ENCODE results near the gene KHDRBS1. TPM values are rescaled to one million over a fixed set of nuclear protein-coding genes. Genes with fewer than 3 reads are reported as not detected.
"Not testable (repeated sequence)": the region's sequence is repeated elsewhere in the genome, so short reads cannot be mapped to it uniquely, and the experiment has no call there.

The KHDRBS1 gene
- total RNA-seq, 1 experiment from 2014 or later: 123 TPM

DNA sequence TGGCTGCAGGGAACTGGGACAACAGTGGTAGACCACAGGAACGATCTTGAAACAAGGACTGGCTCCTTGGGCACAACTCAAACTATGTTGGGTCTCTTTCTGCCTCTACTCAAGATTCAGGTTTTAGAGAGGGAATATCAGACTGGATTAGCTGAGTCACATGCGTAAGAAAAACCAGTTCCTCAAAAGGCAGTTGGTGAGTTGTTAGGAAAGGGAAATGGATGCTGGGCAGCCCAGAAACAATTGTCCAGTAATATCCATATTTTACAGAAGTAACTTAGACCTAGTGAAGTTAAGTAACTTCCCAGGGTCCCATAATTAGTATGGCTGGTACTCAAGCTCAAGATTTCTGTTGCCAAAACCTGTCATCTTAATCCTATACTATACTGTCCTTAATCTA, 32.1 kb downstream of the KHDRBS1 start:
- no peak overlapping the region for H3K4me3 ChIP-seq
- no peaks in the 10 kb centered on the region for H3K27me3 ChIP-seq
- peaks cover 44% of the 10 kb centered on the region for H3K36me3 ChIP-seq
- H3K9me3 ChIP-seq: no peaks in the 10 kb centered on the region
- DNase-seq: no peak

DNA sequence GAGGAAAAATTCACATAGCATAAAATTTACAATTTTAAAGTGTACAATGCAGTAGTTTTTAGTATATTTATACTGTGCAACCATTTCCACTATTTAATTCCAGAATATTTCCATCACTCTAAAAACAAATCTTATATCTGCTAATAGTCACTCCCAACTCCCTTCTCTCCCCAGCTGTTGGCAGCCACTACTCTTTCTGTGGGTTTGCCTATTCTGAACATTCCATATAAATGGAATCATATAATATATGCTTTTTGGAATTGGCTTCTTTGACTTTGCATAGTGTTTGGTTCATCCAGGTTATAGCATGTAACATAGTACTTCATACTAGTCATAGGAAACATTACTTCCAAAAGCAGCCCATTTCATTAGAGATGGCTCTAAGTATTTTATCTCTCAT, 34.0 kb downstream of the KHDRBS1 start:
- peak; percentile 21 for DNase-seq
- Histone ChIP-seq H3K9me3 (no peaks in the 10 kb centered on the region), H3K4me3 (no peak overlapping the region), H3K36me3 (peaks cover 57% of the 10 kb centered on the region), H3K27me3 (no peaks in the 10 kb centered on the region)

DNA sequence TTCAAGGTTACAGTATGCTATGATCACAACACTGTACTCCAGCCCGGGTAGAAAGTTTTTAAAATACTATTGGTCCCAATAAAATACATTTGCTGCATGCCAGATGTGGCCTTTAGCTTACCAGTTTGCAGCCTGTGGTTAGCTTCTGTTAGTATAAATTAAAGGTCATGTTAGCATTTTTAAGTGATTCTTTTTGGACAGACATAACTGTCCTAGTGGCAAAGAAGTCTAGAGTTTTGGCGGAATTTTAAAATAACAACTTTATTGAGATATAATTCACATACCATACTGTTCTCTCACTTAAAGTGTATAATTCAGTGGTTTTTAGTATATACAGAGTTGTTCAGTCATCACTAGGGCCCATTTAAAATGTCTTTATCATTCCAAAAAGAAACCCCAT, 34.8 kb downstream of the KHDRBS1 start:
- no peak for DNase-seq
- H3K9me3 ChIP-seq: no peaks in the 10 kb centered on the region
- no peaks in the 10 kb centered on the region for H3K27me3 ChIP-seq
- H3K4me3 ChIP-seq: no peak overlapping the region
- peaks cover 64% of the 10 kb centered on the region for H3K36me3 ChIP-seq

DNA sequence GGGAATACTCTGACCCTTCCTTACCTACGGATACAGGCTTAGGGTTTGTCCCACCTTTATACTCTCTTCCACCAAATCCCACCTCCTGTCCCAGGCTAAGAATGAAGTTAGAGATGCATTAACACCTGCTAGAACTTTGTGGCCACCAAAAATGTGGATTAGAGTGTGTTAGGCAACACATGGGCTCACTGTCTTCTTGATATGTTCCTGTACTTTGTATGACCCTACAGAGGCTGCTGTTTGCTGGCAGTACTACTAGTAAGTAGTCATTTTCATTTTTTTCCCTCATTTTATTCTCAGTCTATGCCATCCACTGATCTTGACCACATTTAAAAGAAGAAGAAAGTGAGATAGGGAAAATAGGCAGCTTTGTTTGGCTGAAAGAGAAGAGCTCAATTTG, 38.0 kb downstream of the KHDRBS1 start:
- Histone ChIP-seq H3K27me3 (no peaks in the 10 kb centered on the region), H3K9me3 (no peaks in the 10 kb centered on the region), H3K36me3 (peaks cover 92% of the 10 kb centered on the region), H3K4me3 (no peak overlapping the region)
- DNase-seq: no peak

DNA sequence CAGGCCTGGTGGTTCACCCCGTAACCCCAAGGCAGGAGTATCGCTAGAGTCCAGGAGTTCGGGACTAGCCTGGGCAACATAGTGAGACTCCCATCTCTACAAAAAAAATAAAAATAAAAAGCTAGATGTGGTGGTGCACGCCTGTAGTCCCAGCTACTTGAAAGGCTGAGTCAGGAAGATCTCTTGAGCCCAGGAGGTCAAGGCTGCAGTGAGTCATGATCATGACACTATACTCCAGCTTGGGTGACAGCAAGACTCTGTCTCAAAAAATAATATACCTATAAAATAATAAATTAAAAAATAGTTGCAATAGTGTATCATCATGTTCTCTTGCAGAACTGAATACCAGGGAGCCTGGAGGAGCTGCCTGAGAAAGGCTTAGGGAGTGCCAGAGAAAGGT, 39.2 kb downstream of the KHDRBS1 start:
- no peaks in the 10 kb centered on the region for H3K27me3 ChIP-seq
- DNase-seq: peak; percentile 21
- H3K4me3 ChIP-seq: no peak overlapping the region
- H3K36me3 ChIP-seq: peaks cover 88% of the 10 kb centered on the region
- H3K9me3 ChIP-seq: no peaks in the 10 kb centered on the region

DNA sequence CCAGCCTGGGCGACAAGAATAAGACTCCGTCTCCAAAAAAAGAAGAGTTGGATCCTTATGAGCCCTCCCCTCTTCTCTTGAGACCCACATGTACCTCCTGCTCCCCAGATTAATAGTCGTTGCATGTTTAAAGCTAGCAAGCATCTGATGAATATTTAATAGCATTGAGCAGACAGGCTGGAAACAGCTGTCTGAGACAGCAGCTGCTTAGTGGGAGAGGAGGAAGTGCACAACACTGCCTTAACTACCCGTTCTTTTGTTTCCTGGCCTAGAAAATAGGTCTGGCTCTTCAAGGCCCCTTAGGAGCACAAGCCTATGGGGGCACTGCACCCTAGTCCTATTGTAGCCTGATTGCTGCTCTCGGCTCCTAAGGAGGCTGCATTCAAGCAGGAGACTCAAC, 41.7 kb downstream of the KHDRBS1 start:
- H3K9me3 ChIP-seq: no peaks in the 10 kb centered on the region
- no peaks in the 10 kb centered on the region for H3K27me3 ChIP-seq
- no peak for DNase-seq
- H3K4me3 ChIP-seq: no peak overlapping the region
- peaks cover 87% of the 10 kb centered on the region for H3K36me3 ChIP-seq

DNA sequence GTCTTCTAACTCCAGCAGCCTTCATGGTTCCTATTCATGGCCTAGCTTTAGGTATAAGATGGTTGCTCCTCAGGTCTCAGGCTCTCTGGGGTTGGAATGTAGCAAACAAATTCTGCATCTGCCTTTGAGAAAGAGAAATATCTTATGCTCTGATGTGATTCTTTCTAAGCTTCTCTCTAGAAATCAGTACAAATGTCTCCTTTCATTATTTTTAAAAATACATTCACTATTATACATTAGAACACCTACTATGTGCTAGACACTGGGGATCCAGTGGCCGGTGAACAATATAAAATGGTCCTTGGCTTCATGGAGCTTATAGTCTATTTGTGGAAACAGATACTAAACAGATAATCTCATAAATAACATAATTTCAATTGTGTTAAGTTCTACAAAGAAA, 42.9 kb downstream of the KHDRBS1 start:
- H3K27me3 ChIP-seq: no peaks in the 10 kb centered on the region
- H3K36me3 ChIP-seq: peaks cover 87% of the 10 kb centered on the region
- H3K4me3 ChIP-seq: no peak overlapping the region
- no peak for DNase-seq
- H3K9me3 ChIP-seq: no peaks in the 10 kb centered on the region

DNA sequence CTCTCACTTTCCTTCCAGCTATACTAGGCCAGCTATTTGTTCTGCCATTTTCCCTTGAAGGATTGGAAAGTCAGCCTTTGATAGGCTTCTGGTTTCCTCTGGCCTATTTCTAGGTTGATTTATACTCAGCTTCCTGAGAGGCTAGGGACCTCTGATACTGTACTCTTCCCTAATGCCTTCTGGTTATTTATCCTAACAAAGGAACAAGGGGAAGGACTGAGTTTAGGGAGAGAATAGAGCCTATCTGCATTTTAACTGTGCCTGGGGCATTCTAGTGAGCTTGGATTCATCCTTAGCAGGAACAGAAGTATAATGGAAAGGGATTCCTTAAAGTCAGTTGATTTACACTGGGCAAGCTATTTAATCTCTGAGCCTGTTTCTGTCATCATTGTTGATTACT, 47.2 kb downstream of the KHDRBS1 start:
- Histone ChIP-seq H3K4me3 (no peak overlapping the region), H3K27me3 (no peaks in the 10 kb centered on the region), H3K9me3 (no peaks in the 10 kb centered on the region), H3K36me3 (peaks cover 63% of the 10 kb centered on the region)
- DNase-seq: no peak

DNA sequence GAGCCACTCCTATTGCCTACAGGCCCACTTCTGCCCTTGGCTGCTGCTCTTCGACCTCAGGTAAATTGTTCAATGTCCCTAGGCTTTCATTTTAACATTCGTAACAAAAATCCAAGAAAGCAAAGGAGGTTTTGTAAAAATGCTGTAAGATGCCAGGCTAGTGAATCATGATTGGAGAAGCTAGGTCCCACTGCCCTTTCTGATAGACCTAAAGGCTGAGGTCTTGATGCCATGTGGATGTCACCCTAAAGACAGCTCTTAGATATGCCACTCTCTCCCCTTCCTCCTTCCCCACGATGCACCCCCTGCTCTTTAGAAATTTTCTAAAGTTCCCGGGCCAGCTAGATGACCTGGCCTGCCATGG, 49.2 kb downstream of the KHDRBS1 start:
- DNase-seq: no peak
- Histone ChIP-seq H3K36me3 (peaks cover 51% of the 10 kb centered on the region), H3K27me3 (no peaks in the 10 kb centered on the region), H3K4me3 (no peak overlapping the region), H3K9me3 (no peaks in the 10 kb centered on the region)

DNA sequence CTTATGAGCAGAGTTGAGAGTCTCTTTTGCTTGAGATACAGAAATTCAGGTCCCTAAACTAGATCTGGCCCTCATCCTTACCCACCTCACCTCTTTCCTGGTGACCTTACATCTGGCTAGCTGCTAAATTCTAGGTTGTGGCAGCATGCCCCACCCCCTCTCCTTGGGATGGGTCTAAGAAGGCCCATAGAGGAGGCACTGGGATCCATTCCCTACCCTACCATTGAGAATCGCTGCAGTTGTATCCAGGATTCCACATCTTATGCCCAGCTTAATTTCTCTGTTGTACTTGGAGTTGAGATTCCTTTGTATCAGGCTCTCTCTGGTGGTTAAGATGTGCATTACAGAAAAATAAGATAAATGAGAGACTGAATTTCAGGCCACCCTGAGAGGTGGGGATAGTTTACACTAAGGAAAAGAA, 49.6 kb downstream of the KHDRBS1 start:
- H3K9me3 ChIP-seq: no peaks in the 10 kb centered on the region
- H3K36me3 ChIP-seq: peaks cover 47% of the 10 kb centered on the region
- no peak overlapping the region for H3K4me3 ChIP-seq
- DNase-seq: no peak
- no peaks in the 10 kb centered on the region for H3K27me3 ChIP-seq

DNA sequence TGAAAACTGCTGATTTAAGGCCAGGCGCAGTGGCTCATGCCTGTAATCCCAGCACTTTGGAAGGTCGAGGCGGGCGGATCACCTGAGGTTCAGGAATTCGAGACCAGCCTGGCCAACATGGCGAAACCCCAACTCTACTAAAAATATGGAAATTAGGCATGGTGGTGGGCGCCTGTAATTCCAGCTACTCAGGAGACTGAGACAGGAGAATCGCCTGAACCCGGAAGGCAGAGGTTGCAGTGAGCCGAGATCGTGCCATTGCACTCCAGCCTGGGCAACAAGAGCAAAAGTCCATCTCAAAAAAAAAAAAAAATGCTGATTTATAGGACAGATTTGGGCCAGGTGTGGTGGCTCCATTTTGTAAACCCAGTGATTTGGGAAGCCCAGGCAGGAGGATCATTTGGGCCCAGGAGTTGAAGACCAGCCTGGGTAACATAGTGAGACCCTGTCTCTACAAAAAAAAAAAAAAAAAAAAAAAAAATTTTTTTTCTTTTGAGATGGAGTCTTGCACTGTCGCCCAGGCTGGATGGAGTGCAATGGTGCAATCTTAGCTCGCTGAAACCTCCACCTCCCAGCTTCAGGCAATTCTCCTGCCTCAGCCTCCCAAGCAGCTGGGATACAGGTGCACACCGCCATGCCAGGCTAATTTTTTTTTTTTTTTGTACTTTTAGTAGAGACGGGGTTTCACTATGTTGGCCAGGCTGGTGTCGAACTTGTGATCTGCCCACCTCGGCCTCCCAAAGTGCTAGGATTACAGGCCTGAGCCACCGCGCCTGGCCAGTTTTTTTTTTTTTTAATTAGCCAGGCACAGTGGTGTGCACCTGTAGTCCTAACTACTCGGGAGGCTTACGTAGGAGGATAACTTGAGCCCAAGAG, 52.2 kb downstream of the KHDRBS1 start:
- not testable (repeated sequence) for DNase-seq, H3K9me3 ChIP-seq, H3K27me3 ChIP-seq, H3K4me3 ChIP-seq
- H3K36me3 ChIP-seq: peaks cover 27% of the 10 kb centered on the region

DNA sequence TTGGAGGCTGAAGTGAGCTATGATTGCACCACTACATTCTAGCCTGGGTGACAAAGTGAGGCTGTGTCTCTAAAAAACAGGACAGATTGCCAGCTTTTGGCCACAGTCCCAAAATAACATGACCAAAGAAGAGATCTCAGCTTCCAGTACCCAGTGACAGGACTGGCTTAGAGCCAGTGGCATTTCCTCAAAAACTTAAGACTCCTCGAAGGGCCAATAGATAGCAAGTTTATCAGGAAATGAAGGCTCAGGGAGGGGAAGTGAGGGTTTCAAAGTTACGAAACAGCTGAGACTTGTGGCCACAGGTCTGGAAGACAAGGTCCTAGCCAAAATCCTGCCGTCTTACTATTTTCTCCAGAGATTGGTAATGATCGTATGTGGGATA, 52.8 kb downstream of the KHDRBS1 start:
- no peaks in the 10 kb centered on the region for H3K27me3 ChIP-seq
- peak; percentile 58 for DNase-seq
- H3K9me3 ChIP-seq: no peaks in the 10 kb centered on the region
- H3K4me3 ChIP-seq: no peak overlapping the region
- H3K36me3 ChIP-seq: peaks cover 20% of the 10 kb centered on the region

DNA sequence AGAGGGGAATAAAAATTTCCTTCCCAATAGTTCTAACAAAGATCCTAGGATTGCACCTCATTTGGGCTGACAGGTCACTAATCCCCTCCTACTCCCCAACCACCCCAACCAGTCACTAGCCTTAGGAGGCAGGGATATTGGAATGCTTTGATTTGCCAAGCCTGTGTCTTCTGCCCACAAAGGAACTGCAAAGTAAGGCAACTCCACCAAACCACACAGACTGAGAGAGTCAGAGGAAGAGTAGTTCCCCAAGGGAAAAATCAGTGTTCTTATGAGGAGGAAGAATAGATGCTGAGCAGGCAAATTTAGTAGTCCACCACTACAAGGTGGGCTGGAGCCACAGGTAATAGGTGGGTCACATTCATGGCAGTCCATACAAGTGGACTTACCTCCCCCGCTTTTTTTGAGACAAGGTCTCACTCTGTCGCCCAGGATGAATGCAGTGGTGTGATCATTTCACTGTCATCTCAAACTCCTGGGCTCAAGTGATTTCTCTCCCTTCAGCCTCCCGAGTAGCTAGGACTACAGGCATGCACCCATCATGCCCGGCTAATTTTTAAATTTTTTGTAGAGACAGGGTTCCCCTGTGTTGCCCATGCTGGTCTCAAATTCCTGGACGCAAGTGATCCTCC, 55.4 kb downstream of the KHDRBS1 start:
- Histone ChIP-seq H3K4me3 (no peak overlapping the region), H3K9me3 (no peaks in the 10 kb centered on the region), H3K36me3 (peaks cover 5% of the 10 kb centered on the region; the same call in 1 of the 2 replicates), H3K27me3 (no peaks in the 10 kb centered on the region)
- DNase-seq: no peak

DNA sequence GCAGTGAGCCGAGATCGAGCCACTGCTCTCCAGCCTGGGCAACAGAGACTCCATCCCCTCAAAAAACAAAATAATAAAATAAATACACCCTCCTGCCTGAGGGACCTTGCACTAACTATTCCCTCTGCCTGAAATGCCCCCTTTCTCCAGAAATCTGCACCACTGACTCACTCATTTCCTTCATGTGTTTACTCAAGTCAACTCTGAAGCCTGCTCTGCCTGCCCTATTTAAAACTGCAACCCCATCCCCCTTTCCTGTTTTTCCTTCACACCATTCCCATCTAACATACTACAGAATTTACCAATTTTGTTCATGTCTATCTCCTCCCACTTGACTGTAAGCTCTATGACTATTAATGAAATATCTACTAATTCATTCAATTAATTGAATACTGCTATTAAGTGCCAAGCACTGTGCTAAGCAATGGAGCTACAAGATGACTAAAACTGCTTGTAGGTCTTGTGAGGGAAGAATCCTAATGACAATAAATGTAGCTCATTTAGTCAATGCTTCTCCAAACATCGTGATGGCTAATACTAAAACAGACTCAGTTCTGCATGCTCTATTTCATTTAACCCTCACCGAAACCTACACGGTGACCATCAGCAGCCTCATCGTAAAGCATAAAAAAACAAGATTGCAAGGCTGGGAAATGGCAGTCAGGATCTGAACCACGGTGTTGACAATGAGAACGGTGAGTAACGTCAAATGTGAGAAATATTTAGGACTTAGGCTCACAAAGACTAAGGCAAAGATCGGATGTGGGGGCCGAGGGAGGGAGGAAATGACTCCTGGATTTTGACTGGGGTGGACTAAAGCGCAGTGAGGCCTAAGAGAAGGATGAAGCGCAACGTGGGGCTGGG, 58.3 kb downstream of the KHDRBS1 start:
- peaks cover 13% of the 10 kb centered on the region for H3K36me3 ChIP-seq
- DNase-seq: peak; percentile 26
- peak overlapping the region; percentile 99 for H3K4me3 ChIP-seq
- H3K27me3 ChIP-seq: no peaks in the 10 kb centered on the region
- no peaks in the 10 kb centered on the region for H3K9me3 ChIP-seq

DNA sequence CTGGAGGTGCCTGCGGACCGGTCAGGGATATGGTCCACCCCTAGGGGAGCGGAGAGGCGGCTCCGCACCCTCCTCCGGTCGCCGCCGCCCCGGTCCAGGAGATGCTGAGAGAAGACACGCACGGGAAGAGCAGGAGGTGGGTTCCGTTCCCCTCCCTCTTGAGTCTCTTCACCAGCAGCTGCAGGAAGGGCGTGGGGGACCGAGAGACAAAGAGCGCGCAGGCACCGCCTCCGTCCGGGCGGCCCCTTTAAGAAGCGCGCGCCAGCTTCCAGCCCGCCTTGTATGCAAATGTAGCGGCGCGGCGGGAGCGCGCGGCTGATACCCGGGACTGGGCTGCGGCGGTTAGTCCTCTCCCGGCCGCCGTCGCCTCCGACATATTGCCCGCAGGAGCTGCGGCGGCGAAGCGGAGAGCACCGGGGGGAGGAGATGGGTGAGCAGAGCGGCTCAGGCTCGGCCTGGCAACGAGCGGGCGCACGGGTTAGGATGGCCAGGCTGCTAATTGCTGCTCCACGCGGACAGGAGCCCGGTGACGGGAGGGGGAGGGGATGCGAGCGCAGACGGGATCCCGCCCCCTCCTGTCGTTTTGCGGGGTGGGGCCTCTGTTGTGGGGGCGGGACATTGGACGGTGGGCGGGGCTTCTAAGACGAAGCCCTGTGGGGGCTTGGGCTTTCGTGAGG, 59.1 kb downstream of the KHDRBS1 start, which contains the start of gene TMEM39B:
Gene TMEM39B, plus strand, starts transcription at position 318 of the 677 bp plus-strand sequence. Its CDS starts 109 bp downstream, at position 427.
- Histone ChIP-seq H3K4me3 (peak within 1 kb of the TSS; percentile 99), H3K27me3 (no peaks in the 10 kb centered on the region), H3K36me3 (peaks cover 21% of the 10 kb centered on the region), H3K9me3 (no peaks in the 10 kb centered on the region)
- DNase-seq: peak; percentile 95
